GM20000 (cell line): Measurements from ENCODE around the gene LRCOL1.

ENCODE experiments used
- DNase-seq: peaks from one replicate; pipeline ENCODE4 v3.0.0; 2012; ENCODE audit warnings: low spot score
- TF ChIP-seq, protein P1 (sequence below): IDR thresholded peaks from 2 replicates; pipeline ENCODE4 v1.5.1; 2012; ENCODE audit warnings: mild to moderate bottlenecking, control low read depth; ENCODE audit errors: extremely low read depth, missing control alignments

LRCOL1 gene

DNA sequence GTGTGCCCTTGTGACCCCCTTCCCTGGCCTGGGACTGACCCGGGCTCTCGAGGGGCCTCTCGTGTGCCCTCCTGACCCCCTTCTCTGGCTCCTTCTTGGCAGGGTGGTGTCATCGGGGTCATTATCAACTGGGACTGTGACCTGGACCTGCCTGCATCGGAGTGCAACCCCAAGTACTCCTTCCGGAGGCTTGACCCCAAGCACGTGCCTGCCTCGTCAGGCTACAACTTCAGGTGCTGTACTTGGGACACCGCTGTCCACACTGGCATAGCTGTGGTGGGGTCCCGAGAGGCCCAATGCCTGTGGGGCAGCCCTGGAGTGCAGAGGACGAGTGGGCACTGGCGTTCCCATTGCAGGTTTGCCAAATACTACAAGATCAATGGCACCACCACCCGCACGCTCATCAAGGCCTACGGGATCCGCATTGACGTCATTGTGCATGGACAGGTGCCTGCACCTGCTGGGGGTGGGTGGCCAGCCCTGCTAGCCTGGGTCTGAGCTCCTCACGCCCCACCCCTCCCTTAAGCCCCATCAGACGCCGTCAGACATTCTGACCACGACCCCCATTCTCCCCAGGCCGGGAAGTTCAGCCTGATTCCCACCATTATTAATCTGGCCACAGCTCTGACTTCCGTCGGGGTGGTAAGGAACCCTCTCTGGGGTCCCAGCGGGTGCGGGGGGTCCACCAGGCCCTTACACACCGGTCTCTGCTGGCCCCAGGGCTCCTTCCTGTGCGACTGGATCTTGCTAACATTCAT is 10.7 kb upstream of the LRCOL1 start:
- TF ChIP-seq, protein P1, sequence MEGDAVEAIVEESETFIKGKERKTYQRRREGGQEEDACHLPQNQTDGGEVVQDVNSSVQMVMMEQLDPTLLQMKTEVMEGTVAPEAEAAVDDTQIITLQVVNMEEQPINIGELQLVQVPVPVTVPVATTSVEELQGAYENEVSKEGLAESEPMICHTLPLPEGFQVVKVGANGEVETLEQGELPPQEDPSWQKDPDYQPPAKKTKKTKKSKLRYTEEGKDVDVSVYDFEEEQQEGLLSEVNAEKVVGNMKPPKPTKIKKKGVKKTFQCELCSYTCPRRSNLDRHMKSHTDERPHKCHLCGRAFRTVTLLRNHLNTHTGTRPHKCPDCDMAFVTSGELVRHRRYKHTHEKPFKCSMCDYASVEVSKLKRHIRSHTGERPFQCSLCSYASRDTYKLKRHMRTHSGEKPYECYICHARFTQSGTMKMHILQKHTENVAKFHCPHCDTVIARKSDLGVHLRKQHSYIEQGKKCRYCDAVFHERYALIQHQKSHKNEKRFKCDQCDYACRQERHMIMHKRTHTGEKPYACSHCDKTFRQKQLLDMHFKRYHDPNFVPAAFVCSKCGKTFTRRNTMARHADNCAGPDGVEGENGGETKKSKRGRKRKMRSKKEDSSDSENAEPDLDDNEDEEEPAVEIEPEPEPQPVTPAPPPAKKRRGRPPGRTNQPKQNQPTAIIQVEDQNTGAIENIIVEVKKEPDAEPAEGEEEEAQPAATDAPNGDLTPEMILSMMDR: no peak
- no peak for DNase-seq

DNA sequence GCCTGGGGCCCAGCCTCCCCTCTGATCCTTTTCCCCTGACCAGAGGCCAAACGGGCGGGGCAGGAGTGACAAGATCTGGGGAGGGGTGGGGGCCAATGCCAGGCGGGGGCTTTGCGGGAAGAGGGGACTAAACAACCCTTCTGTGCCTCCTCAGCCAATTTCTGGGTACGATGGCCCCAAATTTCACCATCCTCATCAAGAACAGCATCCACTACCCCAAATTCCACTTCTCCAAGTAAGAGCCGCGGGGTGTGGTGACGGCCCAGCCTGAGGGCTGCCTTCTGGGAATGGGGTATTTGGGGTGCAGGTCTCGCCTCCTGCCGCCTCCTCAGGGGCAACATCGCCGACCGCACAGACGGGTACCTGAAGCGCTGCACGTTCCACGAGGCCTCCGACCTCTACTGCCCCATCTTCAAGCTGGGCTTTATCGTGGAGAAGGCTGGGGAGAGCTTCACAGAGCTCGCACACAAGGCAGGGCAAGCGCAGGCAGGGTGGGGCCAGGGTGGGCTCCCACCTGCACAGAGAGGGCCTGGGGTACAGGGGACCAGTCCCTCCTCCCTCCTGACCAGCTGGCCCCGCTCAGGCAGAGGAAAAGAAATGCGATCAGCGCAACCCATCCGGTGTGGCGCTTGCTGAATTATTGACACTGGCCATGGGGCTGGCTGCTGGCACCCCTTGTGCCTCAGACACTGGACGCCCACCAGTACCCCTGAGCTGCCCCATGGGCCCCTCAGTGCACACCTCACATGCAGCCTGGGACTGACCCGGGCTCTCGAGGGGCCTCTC is 9.9 kb upstream of the LRCOL1 start:
- TF ChIP-seq, protein P1: no peak
- DNase-seq: no peak

DNA sequence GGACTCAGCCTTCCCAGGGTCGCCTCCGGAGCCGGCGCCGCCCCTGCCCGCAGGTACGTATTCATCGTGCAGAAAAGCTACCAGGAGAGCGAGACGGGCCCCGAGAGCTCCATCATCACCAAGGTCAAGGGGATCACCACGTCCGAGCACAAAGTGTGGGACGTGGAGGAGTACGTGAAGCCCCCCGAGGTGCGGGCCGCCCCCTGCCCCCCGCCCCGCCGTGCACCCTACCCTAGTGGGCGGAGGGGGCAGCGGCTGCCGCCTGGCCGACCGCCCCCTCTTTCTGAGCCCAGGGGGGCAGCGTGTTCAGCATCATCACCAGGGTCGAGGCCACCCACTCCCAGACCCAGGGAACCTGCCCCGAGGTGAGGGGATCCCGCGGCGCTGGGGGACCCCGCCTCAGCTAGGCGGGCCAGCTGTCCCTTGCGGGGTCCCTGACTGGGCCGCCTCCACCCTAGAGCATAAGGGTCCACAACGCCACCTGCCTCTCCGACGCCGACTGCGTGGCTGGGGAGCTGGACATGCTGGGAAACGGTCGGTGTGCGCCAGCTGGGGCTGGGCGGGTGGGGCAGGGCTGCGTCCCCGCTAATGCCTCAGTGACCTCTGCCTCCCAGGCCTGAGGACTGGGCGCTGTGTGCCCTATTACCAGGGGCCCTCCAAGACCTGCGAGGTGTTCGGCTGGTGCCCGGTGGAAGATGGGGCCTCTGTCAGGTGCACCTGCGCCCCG is 9.2 kb upstream of the LRCOL1 start:
- TF ChIP-seq, protein P1: no peak

DNA sequence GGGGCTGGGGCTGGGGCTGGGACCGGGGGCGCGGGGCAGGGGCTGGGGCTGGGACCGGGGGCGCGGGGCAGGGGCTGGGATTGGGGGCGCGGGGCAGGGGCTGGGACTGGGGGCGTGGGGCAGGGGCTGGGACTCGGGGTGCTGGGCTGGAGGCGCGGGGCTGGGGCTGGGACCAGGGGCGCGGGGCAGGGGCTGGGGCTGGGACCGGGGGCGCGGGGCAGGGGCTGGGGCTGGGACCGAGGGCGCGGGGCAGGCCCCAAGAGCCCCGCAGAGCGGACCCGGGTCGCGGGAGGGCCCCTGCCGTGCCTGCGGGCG is 8.6 kb upstream of the LRCOL1 start:
- TF ChIP-seq, protein P1: no peak
- no peak for DNase-seq

More for the DNA sequence above, 9.2 kb upstream of the LRCOL1 start:
- no peak for DNase-seq

DNA sequence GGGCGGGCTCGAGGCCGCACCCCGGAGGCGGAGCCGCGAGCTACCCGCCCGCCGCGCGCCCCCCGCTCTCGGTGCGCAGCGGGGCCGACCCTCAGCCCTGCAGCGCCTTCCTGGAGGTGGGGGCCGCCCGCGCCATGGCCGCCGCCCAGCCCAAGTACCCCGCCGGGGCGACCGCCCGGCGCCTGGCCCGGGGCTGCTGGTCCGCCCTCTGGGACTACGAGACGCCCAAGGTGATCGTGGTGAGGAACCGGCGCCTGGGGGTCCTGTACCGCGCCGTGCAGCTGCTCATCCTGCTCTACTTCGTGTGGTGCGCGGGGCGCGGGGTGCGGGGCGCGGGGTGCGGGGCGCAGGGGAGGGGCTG is 8.3 kb upstream of the LRCOL1 start, which contains the start of gene P2RX2:
P2RX2 (plus strand) TSS at position 94 of the 361 bp plus-strand sequence; CDS start at position 135, 41 bp downstream.
- no peak for DNase-seq
- TF ChIP-seq, protein P1: no peak

DNA sequence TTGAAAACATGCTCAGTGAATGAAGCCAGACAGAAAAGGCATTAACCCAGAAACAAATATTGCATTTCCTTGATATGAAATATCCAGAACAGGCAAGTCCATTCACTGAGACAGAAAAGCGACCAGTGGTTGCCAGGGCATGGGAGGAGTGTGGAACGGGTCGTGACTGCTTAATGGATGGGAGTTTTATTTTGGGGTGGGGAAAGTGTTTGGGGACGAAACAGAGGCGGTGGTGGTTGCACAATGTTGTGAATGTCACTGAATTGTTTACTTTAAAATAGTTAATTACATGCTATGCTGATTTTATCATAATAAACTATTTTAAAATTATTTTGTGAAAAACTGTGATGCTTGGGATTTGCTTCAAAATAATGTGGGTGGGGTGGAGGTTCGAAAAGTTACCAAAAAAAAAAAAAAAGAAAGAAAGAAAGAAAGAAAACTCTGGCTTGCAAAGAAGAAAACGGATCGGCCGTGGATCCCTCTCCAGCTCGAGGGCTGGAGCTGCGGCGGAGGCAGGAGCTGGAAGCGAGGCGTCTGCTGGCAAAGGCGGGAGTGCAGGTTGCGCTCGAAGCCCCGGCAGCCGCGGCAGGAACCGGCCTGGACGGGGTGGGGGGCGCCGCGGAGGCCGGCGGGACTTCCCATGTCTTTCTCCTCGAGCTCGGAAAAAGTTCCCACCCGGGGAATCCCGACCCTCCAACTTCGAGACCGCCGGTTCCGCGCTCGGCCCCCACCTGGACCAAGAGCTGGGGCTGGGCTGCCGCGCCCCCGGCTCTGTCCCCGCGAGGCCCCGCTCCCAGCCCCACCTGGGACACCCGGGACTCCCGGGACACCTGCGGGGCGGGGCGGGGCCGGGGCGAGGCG is 7.7 kb upstream of the LRCOL1 start:
- TF ChIP-seq, protein P1: no peak
- no peak for DNase-seq
